ENCODE data around the gene ING2.
"Not testable (repeated sequence)": the region's sequence is repeated elsewhere in the genome, so short reads cannot be mapped to it uniquely, and the experiment has no call there.

ING2 gene, protein sequence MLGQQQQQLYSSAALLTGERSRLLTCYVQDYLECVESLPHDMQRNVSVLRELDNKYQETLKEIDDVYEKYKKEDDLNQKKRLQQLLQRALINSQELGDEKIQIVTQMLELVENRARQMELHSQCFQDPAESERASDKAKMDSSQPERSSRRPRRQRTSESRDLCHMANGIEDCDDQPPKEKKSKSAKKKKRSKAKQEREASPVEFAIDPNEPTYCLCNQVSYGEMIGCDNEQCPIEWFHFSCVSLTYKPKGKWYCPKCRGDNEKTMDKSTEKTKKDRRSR

DNA sequence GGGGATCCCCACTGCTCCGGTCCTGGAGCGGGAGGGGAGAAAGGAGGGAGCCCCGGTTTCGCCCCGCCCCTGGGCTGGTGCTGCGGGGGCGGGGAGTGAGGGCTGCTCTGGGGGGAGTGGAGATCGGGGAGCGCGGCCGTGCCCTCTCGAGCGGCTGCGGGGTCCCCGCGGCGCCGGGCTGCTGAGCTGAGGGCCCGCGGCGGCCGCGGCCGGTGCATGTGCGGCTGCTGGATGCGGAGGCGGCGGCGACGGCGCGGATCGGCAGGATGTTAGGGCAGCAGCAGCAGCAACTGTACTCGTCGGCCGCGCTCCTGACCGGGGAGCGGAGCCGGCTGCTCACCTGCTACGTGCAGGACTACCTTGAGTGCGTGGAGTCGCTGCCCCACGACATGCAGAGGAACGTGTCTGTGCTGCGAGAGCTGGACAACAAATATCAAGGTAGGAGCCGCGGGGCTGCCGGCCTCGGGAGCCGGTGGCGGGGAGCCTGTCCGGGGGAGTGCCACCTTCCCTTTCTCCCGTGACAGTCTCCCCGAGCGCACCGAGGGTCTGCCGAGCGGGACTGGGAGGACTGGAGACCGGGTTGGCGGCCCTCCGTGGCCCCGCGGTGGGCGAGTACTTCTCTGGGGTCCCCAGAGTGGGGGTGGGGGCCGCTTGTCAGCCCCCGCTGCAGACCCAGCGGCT is at the start of gene ING2:
Gene ING2, plus strand, starts transcription at position 129 of the 681 bp plus-strand sequence. Its CDS starts 138 bp downstream, at position 267.
- TF ChIP-seq CTCF (IDR thresholded peaks at IDR 0.05; ENCODE audit: insufficient read depth, low read depth, low read length, missing control alignments) = no peak
- peak within 1 kb of the TSS; percentile 84 for H3K4me3 ChIP-seq (ENCODE audit: low read length)
- peak; percentile 82 for DNase-seq (ENCODE audit: low read depth)

GRCh38 chr4:183455431-183456195 is 49.2 kb upstream of the ING2 start:
- TF ChIP-seq CTCF (IDR thresholded peaks at IDR 0.05; ENCODE audit: insufficient read depth, low read depth, low read length, missing control alignments) = no peak
- no peak overlapping the region for H3K4me3 ChIP-seq (ENCODE audit: low read length)
- DNase-seq (ENCODE audit: low read depth) = no peak

DNA sequence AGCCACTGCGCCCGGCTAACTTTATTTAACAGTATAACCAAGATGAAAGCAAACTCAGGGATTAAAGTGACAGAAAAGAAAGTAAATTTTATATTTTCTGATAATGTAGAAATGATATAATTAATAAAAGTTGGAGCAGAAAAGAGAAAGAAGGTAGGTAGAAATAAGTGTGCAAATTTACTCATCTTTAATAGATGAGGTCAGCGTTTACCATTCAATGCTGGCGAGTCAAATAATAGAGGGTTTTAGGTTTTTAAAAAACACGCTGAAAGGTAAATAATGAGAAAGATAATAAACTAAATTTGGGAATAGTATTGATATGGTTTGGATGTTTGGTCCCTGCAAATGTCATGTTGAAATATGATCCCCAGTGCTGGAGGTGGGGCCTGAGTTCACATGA is 46.9 kb upstream of the ING2 start:
- no peak overlapping the region for H3K4me3 ChIP-seq (ENCODE audit: low read length)
- no peak for TF ChIP-seq CTCF (IDR thresholded peaks at IDR 0.05; ENCODE audit: insufficient read depth, low read depth, low read length, missing control alignments)
- DNase-seq (ENCODE audit: low read depth) = no peak

- H3K4me3 ChIP-seq (ENCODE audit: low read length); DNase-seq (ENCODE audit: low read depth): not testable (repeated sequence)
Measured at GRCh38 chr4:183463903-183464619, 40.8 kb upstream of the ING2 start.

GRCh38 chr4:183465879-183466278 is 39.0 kb upstream of the ING2 start:
- not testable (repeated sequence) for DNase-seq (ENCODE audit: low read depth); H3K4me3 ChIP-seq (ENCODE audit: low read length)

DNA sequence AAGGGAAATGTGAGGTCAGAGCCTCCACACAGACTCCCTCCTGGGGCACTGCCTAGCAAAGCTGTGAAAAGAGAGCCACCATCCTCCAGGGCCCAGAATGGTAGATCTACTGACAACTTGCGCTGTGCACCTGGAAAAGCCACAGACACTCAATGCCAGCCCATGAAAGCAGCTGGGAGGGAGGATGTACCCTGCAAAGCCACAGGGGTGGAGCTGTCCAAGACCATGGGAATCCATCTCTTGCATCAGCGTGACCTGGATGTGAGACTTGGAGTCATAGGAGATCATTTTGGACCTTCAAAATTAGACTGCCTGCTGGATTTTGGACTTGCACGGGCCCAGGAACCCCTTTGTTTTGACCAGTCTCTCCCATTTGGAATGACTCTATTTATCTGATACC is 37.6 kb upstream of the ING2 start:
- no peak for DNase-seq (ENCODE audit: low read depth)
- H3K4me3 ChIP-seq (ENCODE audit: low read length) = no peak overlapping the region
- no peak for TF ChIP-seq CTCF (IDR thresholded peaks at IDR 0.05; ENCODE audit: insufficient read depth, low read depth, low read length, missing control alignments)

- no peak for TF ChIP-seq CTCF (IDR thresholded peaks at IDR 0.05; ENCODE audit: insufficient read depth, low read depth, low read length, missing control alignments)
- H3K4me3 ChIP-seq (ENCODE audit: low read length) = no peak overlapping the region
- DNase-seq (ENCODE audit: low read depth) = peak; percentile 77
Measured at GRCh38 chr4:183468210-183469095, 36.4 kb upstream of the ING2 start.
